ENCODE results near the gene ST14.

DNA sequence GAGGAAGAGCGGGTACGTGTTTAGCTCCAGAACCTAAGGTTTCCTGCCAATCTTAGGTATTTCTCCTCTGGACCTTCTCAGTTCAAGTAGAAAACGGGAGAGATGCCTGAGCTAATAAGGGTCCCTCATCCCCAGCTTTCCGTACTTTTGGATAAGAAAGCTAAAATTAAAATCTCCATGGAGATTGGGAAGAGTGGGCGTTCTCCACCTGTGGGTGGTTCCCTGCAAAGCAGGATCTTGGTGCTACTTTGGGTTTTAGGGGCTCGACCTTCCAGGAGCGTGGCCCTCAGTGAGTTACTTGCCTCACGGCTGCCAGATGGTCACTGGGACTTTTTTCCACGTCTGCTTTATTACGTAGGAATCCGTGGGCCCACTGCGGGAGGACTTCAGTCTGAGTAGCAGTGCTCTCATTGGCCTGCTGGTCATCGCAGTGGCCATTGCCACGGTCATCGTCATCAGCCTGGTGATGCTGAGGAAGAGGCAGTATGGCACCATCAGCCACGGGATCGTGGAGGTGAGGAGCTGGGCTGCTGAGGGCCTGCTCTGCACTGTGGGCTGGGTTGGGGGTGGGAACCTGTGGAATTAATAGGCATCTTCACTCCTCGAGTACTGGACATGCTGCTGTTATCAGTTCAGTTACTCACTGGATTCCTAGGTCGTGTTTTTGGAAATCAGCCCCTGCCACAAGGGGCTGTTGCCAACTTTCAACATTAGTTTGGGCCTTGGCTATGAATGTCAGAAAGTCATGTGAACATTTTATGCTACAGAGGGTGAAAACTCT lies 17.8 kb upstream of the ST14 start:
- TF ChIP-seq, protein P1, sequence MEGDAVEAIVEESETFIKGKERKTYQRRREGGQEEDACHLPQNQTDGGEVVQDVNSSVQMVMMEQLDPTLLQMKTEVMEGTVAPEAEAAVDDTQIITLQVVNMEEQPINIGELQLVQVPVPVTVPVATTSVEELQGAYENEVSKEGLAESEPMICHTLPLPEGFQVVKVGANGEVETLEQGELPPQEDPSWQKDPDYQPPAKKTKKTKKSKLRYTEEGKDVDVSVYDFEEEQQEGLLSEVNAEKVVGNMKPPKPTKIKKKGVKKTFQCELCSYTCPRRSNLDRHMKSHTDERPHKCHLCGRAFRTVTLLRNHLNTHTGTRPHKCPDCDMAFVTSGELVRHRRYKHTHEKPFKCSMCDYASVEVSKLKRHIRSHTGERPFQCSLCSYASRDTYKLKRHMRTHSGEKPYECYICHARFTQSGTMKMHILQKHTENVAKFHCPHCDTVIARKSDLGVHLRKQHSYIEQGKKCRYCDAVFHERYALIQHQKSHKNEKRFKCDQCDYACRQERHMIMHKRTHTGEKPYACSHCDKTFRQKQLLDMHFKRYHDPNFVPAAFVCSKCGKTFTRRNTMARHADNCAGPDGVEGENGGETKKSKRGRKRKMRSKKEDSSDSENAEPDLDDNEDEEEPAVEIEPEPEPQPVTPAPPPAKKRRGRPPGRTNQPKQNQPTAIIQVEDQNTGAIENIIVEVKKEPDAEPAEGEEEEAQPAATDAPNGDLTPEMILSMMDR (IDR thresholded peaks at IDR 0.05): no peak
- no peak for TF ChIP-seq SMC3 (IDR thresholded peaks at IDR 0.05; ENCODE audit: low read depth, low read length)
- no peak for TF ChIP-seq EZH2phosphoT487 (IDR thresholded peaks at IDR 0.05; ENCODE audit: borderline replicate concordance, low read depth)
- no peak for TF ChIP-seq TAF1 (IDR thresholded peaks at IDR 0.05; ENCODE audit: borderline replicate concordance, low read depth, low read length)
- no peak for TF ChIP-seq EP300 (IDR thresholded peaks at IDR 0.05; ENCODE audit: borderline replicate concordance in 1 of 2, low read depth in 1 of 2, low read length in 1 of 2)
- no peak for TF ChIP-seq JUND (IDR thresholded peaks at IDR 0.05)
- TF ChIP-seq, protein P2, sequence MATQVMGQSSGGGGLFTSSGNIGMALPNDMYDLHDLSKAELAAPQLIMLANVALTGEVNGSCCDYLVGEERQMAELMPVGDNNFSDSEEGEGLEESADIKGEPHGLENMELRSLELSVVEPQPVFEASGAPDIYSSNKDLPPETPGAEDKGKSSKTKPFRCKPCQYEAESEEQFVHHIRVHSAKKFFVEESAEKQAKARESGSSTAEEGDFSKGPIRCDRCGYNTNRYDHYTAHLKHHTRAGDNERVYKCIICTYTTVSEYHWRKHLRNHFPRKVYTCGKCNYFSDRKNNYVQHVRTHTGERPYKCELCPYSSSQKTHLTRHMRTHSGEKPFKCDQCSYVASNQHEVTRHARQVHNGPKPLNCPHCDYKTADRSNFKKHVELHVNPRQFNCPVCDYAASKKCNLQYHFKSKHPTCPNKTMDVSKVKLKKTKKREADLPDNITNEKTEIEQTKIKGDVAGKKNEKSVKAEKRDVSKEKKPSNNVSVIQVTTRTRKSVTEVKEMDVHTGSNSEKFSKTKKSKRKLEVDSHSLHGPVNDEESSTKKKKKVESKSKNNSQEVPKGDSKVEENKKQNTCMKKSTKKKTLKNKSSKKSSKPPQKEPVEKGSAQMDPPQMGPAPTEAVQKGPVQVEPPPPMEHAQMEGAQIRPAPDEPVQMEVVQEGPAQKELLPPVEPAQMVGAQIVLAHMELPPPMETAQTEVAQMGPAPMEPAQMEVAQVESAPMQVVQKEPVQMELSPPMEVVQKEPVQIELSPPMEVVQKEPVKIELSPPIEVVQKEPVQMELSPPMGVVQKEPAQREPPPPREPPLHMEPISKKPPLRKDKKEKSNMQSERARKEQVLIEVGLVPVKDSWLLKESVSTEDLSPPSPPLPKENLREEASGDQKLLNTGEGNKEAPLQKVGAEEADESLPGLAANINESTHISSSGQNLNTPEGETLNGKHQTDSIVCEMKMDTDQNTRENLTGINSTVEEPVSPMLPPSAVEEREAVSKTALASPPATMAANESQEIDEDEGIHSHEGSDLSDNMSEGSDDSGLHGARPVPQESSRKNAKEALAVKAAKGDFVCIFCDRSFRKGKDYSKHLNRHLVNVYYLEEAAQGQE (IDR thresholded peaks at IDR 0.05; ENCODE audit: low read depth, low read length): no peak
- TF ChIP-seq POLR2AphosphoS5 (IDR thresholded peaks at IDR 0.05; ENCODE audit: low read depth, low read length): no peak
- no peak for TF ChIP-seq CHD2 (IDR thresholded peaks at IDR 0.05; ENCODE audit: low read length, partially characterized antibody)
- no peak for TF ChIP-seq ZBTB33 (IDR thresholded peaks at IDR 0.05; ENCODE audit: borderline replicate concordance, low read depth)

Measured in SK-N-SH (cell line).